Activated T-helper 17 cell treated with anti-CD3 and anti-CD28 coated beads, Interleukin-2, amount 50 U/mL, for 72 hours (primary cell): ENCODE measurements around the gene RAB9A. TPM values are rescaled to one million over a fixed set of nuclear protein-coding genes. Genes with fewer than 3 reads are reported as not detected.

Source experiments
- ATAC-seq: fragments of 150-1000 bp; cut with Tn5 transposase; replicated peaks from 2 replicates; pipeline ENCODE4 v1.10.0; 2021; ENCODE audit warnings: mild to moderate bottlenecking, moderate library complexity
- H3K27ac Mint-ChIP-seq: one replicate; pipeline ENCODE4 v1.8.0; 2022; ENCODE audit warnings: mixed read lengths
- H3K27me3 Mint-ChIP-seq: one replicate; pipeline ENCODE4 v1.8.0; 2022; ENCODE audit warnings: mixed read lengths
- H3K36me3 Mint-ChIP-seq: one replicate; pipeline ENCODE4 v1.8.0; 2022; ENCODE audit warnings: low read depth, mild to moderate bottlenecking, mixed read lengths
- H3K4me1 Mint-ChIP-seq: one replicate; pipeline ENCODE4 v1.8.0; 2022; ENCODE audit warnings: mixed read lengths
- H3K4me3 Mint-ChIP-seq: one replicate; pipeline ENCODE4 v1.8.0; 2022; ENCODE audit warnings: mild to moderate bottlenecking, mixed read lengths
- H3K9me3 Mint-ChIP-seq: one replicate; pipeline ENCODE4 v1.8.0; 2022; ENCODE audit warnings: mixed read lengths
- total RNA-seq, 2 donors: library from RNA; stranded (reverse); gene quantifications; one replicate each; pipeline ENCODE4 v1.2.3, GENCODE V29; 2022

RAB9A gene
- total RNA-seq, 2 donors from 2014 or later, result 18.3 to 30.5 TPM

GRCh38 chrX:13732246-13733067 lies 43.5 kb downstream of the RAB9A start:
- H3K27ac Mint-ChIP-seq, result peak overlapping the region; percentile 58

GRCh38 chrX:13733506-13733905 lies 44.6 kb downstream of the RAB9A start:
- Mint-ChIP-seq H3K9me3 (no peaks in the 10 kb centered on the region), H3K27ac (peak overlapping the region; percentile 96), H3K4me3 (peak overlapping the region; percentile 99), H3K4me1 (peaks cover 22% of the 10 kb centered on the region), H3K36me3 (peaks cover 89% of the 10 kb centered on the region), H3K27me3 (no peaks in the 10 kb centered on the region)
- no peak for ATAC-seq

More at GRCh38 chrX:13732246-13733067, 43.5 kb downstream of the RAB9A start:
- Mint-ChIP-seq H3K27me3 (no peaks in the 10 kb centered on the region), H3K4me3 (peak overlapping the region; percentile 99), H3K4me1 (peaks cover 25% of the 10 kb centered on the region), H3K36me3 (peaks cover 91% of the 10 kb centered on the region), H3K9me3 (no peaks in the 10 kb centered on the region)
- no peak for ATAC-seq

- H3K9me3 Mint-ChIP-seq, result no peaks in the 10 kb centered on the region
- H3K4me1 Mint-ChIP-seq, result peaks cover 22% of the 10 kb centered on the region
- ATAC-seq, result peak; percentile 97
Measured at GRCh38 chrX:13734278-13735172, 45.6 kb downstream of the RAB9A start, which contains the start of the genes OFD1 and TRAPPC2. Gene OFD1, plus strand, starts transcription at chrX:13734748. Its CDS starts 324 bp downstream, at chrX:13735072. Gene TRAPPC2, minus strand, starts transcription at chrX:13734620. Its CDS starts 14,657 bp downstream, at chrX:13719963.

GRCh38 chrX:13741695-13742094 lies 52.8 kb downstream of the RAB9A start:
- ATAC-seq, result no peak
- Mint-ChIP-seq H3K27ac (peak overlapping the region; percentile 63), H3K27me3 (no peaks in the 10 kb centered on the region), H3K9me3 (no peaks in the 10 kb centered on the region), H3K36me3 (peaks cover 81% of the 10 kb centered on the region), H3K4me3 (peak overlapping the region; percentile 60), H3K4me1 (peaks cover 11% of the 10 kb centered on the region)

More at GRCh38 chrX:13734278-13735172, 45.6 kb downstream of the RAB9A start, which contains the start of the genes OFD1 and TRAPPC2:
- Mint-ChIP-seq H3K36me3 (peaks cover 84% of the 10 kb centered on the region), H3K27ac (peak within 1 kb of the TSS; percentile 96), H3K4me3 (peak within 1 kb of the TSS; percentile 99), H3K27me3 (no peaks in the 10 kb centered on the region)

- peak; percentile 97 for ATAC-seq
- Mint-ChIP-seq H3K36me3 (peaks cover 81% of the 10 kb centered on the region), H3K9me3 (no peaks in the 10 kb centered on the region), H3K4me3 (peak overlapping the region; percentile 60), H3K4me1 (peaks cover 11% of the 10 kb centered on the region), H3K27me3 (no peaks in the 10 kb centered on the region), H3K27ac (peak overlapping the region; percentile 63)
Measured at GRCh38 chrX:13742397-13743176, 53.7 kb downstream of the RAB9A start.

GRCh38 chrX:13747836-13748235 lies 58.9 kb downstream of the RAB9A start:
- Mint-ChIP-seq H3K4me1 (peaks cover 20% of the 10 kb centered on the region), H3K27ac (no peak overlapping the region), H3K9me3 (no peaks in the 10 kb centered on the region), H3K36me3 (peaks cover 96% of the 10 kb centered on the region), H3K4me3 (no peak overlapping the region), H3K27me3 (no peaks in the 10 kb centered on the region)
- ATAC-seq, result no peak

- no peak overlapping the region for H3K4me3 Mint-ChIP-seq
- H3K27me3 Mint-ChIP-seq, result no peaks in the 10 kb centered on the region
- H3K27ac Mint-ChIP-seq, result no peak overlapping the region
- H3K4me1 Mint-ChIP-seq, result peaks cover 24% of the 10 kb centered on the region
- no peak for ATAC-seq
- H3K36me3 Mint-ChIP-seq, result peaks cover 96% of the 10 kb centered on the region
- no peaks in the 10 kb centered on the region for H3K9me3 Mint-ChIP-seq
Measured at GRCh38 chrX:13748486-13748885, 59.6 kb downstream of the RAB9A start.

- H3K4me1 Mint-ChIP-seq, result peaks cover 24% of the 10 kb centered on the region
- H3K27me3 Mint-ChIP-seq, result no peaks in the 10 kb centered on the region
- ATAC-seq, result peak; percentile 66
- H3K27ac Mint-ChIP-seq, result peak overlapping the region; percentile 28
- no peaks in the 10 kb centered on the region for H3K9me3 Mint-ChIP-seq
- H3K4me3 Mint-ChIP-seq, result peak overlapping the region; percentile 16
- peaks cover 94% of the 10 kb centered on the region for H3K36me3 Mint-ChIP-seq
Measured at GRCh38 chrX:13750204-13750603, 61.3 kb downstream of the RAB9A start.

- H3K27me3 Mint-ChIP-seq, result no peaks in the 10 kb centered on the region
- ATAC-seq, result peak; percentile 87
- peaks cover 24% of the 10 kb centered on the region for H3K4me1 Mint-ChIP-seq
- peak overlapping the region; percentile 16 for H3K4me3 Mint-ChIP-seq
- no peak overlapping the region for H3K27ac Mint-ChIP-seq
- H3K36me3 Mint-ChIP-seq, result peaks cover 94% of the 10 kb centered on the region
- H3K9me3 Mint-ChIP-seq, result no peaks in the 10 kb centered on the region
Measured at GRCh38 chrX:13750812-13751211, 61.9 kb downstream of the RAB9A start.

- ATAC-seq, result peak; percentile 26
- Mint-ChIP-seq H3K27ac (no peak overlapping the region), H3K36me3 (peaks cover 94% of the 10 kb centered on the region), H3K4me1 (peaks cover 24% of the 10 kb centered on the region), H3K4me3 (peak overlapping the region; percentile 39), H3K27me3 (no peaks in the 10 kb centered on the region), H3K9me3 (no peaks in the 10 kb centered on the region)
Measured at GRCh38 chrX:13752141-13752540, 63.2 kb downstream of the RAB9A start.

- H3K4me3 Mint-ChIP-seq, result peak overlapping the region; percentile 39
- peaks cover 24% of the 10 kb centered on the region for H3K4me1 Mint-ChIP-seq
- H3K36me3 Mint-ChIP-seq, result peaks cover 94% of the 10 kb centered on the region
- no peaks in the 10 kb centered on the region for H3K9me3 Mint-ChIP-seq
- ATAC-seq, result no peak
- H3K27ac Mint-ChIP-seq, result peak overlapping the region; percentile 51
- H3K27me3 Mint-ChIP-seq, result no peaks in the 10 kb centered on the region
Measured at GRCh38 chrX:13752646-13753045, 63.7 kb downstream of the RAB9A start.

- Mint-ChIP-seq H3K27ac (no peak overlapping the region), H3K4me1 (peaks cover 29% of the 10 kb centered on the region), H3K9me3 (no peaks in the 10 kb centered on the region), H3K4me3 (no peak overlapping the region), H3K36me3 (peaks cover 93% of the 10 kb centered on the region), H3K27me3 (no peaks in the 10 kb centered on the region)
- no peak for ATAC-seq
Measured at GRCh38 chrX:13754765-13755164, 65.8 kb downstream of the RAB9A start.

GRCh38 chrX:13755254-13755653 lies 66.3 kb downstream of the RAB9A start:
- H3K27me3 Mint-ChIP-seq, result no peaks in the 10 kb centered on the region
- H3K36me3 Mint-ChIP-seq, result peaks cover 93% of the 10 kb centered on the region
- no peak overlapping the region for H3K27ac Mint-ChIP-seq
- H3K4me3 Mint-ChIP-seq, result no peak overlapping the region
- no peaks in the 10 kb centered on the region for H3K9me3 Mint-ChIP-seq
- peaks cover 24% of the 10 kb centered on the region for H3K4me1 Mint-ChIP-seq
- ATAC-seq, result no peak

GRCh38 chrX:13756381-13756780 lies 67.5 kb downstream of the RAB9A start:
- no peak for ATAC-seq
- Mint-ChIP-seq H3K27ac (no peak overlapping the region), H3K4me1 (peaks cover 21% of the 10 kb centered on the region), H3K9me3 (no peaks in the 10 kb centered on the region), H3K4me3 (no peak overlapping the region), H3K36me3 (peaks cover 93% of the 10 kb centered on the region), H3K27me3 (no peaks in the 10 kb centered on the region)
